Panc1 (cell line): ENCODE measurements around the gene NPRL2.

Source experiments
- CTCF ChIP-seq: fragments of 450-650 bp; IDR thresholded peaks from 2 replicates; pipeline ENCODE4 v1.5.1; 2017; ENCODE audit warnings: mild to moderate bottlenecking
- POLR2AphosphoS5 ChIP-seq: IDR thresholded peaks from 2 replicates; pipeline ENCODE4 v1.6.1; 2012; ENCODE audit warnings: mild to moderate bottlenecking, low read depth, low read length, moderate library complexity
- REST ChIP-seq, 2 experiments: IDR thresholded peaks; 2 replicates each; pipeline ENCODE4 v1.6.1; 2011 to 2012; ENCODE audit warnings: low read depth in 2 of 2, control low read depth in 1 of 2, low read length in 1 of 2, mild to moderate bottlenecking in 1 of 2, moderate library complexity in 1 of 2; ENCODE audit not compliant: insufficient read depth in 1 of 2
- SIN3A ChIP-seq: IDR thresholded peaks from 2 replicates; pipeline ENCODE4 v1.6.1; 2012; ENCODE audit warnings: low read depth, mild to moderate bottlenecking, low read length, moderate library complexity, borderline replicate concordance; ENCODE audit not compliant: insufficient read depth
- TCF7L2 ChIP-seq: IDR thresholded peaks from 2 replicates; pipeline ENCODE4 v1.6.1; 2011; ENCODE audit warnings: mild to moderate bottlenecking, low read depth, low read length, inconsistent platforms

- no peak for TF ChIP-seq CTCF
- TF ChIP-seq SIN3A: no peak
- TF ChIP-seq POLR2AphosphoS5: no peak
- no peak for TF ChIP-seq TCF7L2
- no peak for TF ChIP-seq REST (IDR thresholded peaks at IDR 0.05; ENCODE audit: insufficient read depth in 1 of 2, low read depth in 2 of 2, low read length in 1 of 2)
Observed at GRCh38 chr3:50318615-50319014, 32.0 kb downstream of the NPRL2 start.
